HepG2 (cell line): Measurements from ENCODE around the gene DNAJC8. TPM values are rescaled to one million over a fixed set of nuclear protein-coding genes. Genes with fewer than 3 reads are reported as not detected.

Source experiments
- ATAC-seq: fragments of 200-7000 bp; cut with Tn5 transposase; 3 replicates; pipeline ENCODE4 v1.9.1; 2020; ENCODE audit warnings: mild to moderate bottlenecking, moderate library complexity
- BruUV-seq: library from RNA; stranded (reverse); fragments of 400-500 nt; replicated peaks from 2 replicates; lab custom pipeline; 2021; lab: Mats Ljungman, UMichigan
- CTCF ChIA-PET: fragments of 300-600 bp; formaldehyde crosslinking; extraction: SDS; loops from one replicate; lab custom pipeline; 2021; ENCODE audit warnings: low total read pairs, inconsistent platforms, low intra/inter-chr PET ratio; lab: Yijun Ruan, JAX
- POLR2A ChIA-PET: fragments of 350-600 bp; sonication (Branson Sonifier 250); formaldehyde crosslinking; loops from one replicate; lab custom pipeline; 2020; ENCODE audit warnings: antibody characterized with exemption, inconsistent platforms; lab: Yijun Ruan, JAX
- DNase-seq: peaks from one replicate; pipeline ENCODE4 v3.0.0-alpha.2; 2015; ENCODE audit warnings: low spot score
- FAIRE-seq: peaks from 3 replicates; lab custom pipeline; 2011; peaks lifted over from hg19 to GRCh38; lab: Jason Lieb, UNC
- H2AFZ ChIP-seq: one replicate; pipeline ENCODE4 v1.6.1; 2011; ENCODE audit warnings: low read length, inconsistent platforms
- H3K27ac ChIP-seq: fragments of 300-600 bp; 3 replicates; pipeline ENCODE4 v1.8.0; 2011; ENCODE audit warnings: mixed run types, mild to moderate bottlenecking, mixed read lengths, low read length, inconsistent platforms; ENCODE audit not compliant: insufficient read depth; ENCODE audit errors: extremely low read length
- H3K27me3 ChIP-seq, 2 experiments: fragments of 200-600 bp in 1 of 2; 2 replicates in 1 of 2; 3 replicates in 1 of 2; pipeline versions ENCODE4 v1.6.0 to v1.8.0; 2011; ENCODE audit warnings: low read length in 2 of 2, mild to moderate bottlenecking in 2 of 2, moderate library complexity in 2 of 2, inconsistent platforms in 1 of 2; ENCODE audit not compliant: insufficient read depth in 2 of 2, control insufficient read depth in 1 of 2
- H3K36me3 ChIP-seq, 2 experiments: fragments of 200-600 bp in 1 of 2; replicated peaks in 1 of 2; 2 replicates in 1 of 2; 3 replicates in 1 of 2; pipeline versions ENCODE4 v1.5.1 to v1.8.0; 2011; ENCODE audit warnings: low read length in 2 of 2, inconsistent platforms in 1 of 2; ENCODE audit not compliant: insufficient read depth in 2 of 2, control insufficient read depth in 1 of 2
- H3K4me1 ChIP-seq: 2 replicates; pipeline ENCODE4 v1.5.1; 2012; ENCODE audit warnings: low read length, inconsistent platforms; ENCODE audit not compliant: insufficient read depth
- H3K4me2 ChIP-seq: 2 replicates; pipeline ENCODE4 v1.6.0; 2011; ENCODE audit warnings: low read depth, low read length, inconsistent platforms
- H3K4me3 ChIP-seq, 3 experiments: fragments of 200-600 bp in 1 of 3; sonication (generic), shearing (Covaris generic) in 1 of 3; replicated peaks in 1 of 3; 2 replicates each; pipeline ENCODE4 v1.5.1; 2011 to 2016; ENCODE audit warnings: low read length in 3 of 3, inconsistent platforms in 2 of 3, low read depth in 2 of 3, mild to moderate bottlenecking in 2 of 3, control low read depth in 1 of 3, mixed read lengths in 1 of 3; ENCODE audit not compliant: insufficient read depth in 1 of 3
- H3K79me2 ChIP-seq: one replicate; pipeline ENCODE4 v1.6.1; 2011; ENCODE audit warnings: low read length, inconsistent platforms; ENCODE audit not compliant: insufficient read depth
- H3K9ac ChIP-seq: 2 replicates; pipeline ENCODE4 v1.6.0; 2011; ENCODE audit warnings: mild to moderate bottlenecking, low read depth, low read length, inconsistent platforms; ENCODE audit not compliant: insufficient read depth
- H3K9me3 ChIP-seq: 2 replicates; pipeline ENCODE4 v1.5.1; 2012; ENCODE audit warnings: mild to moderate bottlenecking, low read length
- H4K20me1 ChIP-seq: 2 replicates; pipeline ENCODE4 v1.6.0; 2011; ENCODE audit warnings: inconsistent platforms, mild to moderate bottlenecking, low read length, moderate library complexity; ENCODE audit not compliant: insufficient read depth
- FOXM1 ChIP-seq: sonication (generic); formaldehyde crosslinking; IDR thresholded peaks from 2 replicates; pipeline ENCODE4 v1.5.0; 2020; ENCODE audit warnings: missing genetic modification reagents
- GABPA ChIP-seq, 2 experiments: IDR thresholded peaks; 2 replicates each; pipeline ENCODE4 v1.6.1; 2011 to 2016; ENCODE audit warnings: low read depth in 2 of 2, low read length in 1 of 2, missing biosample characterization in 1 of 2, missing genetic modification characterization in 1 of 2
- GABPB1 ChIP-seq: IDR thresholded peaks from 2 replicates; pipeline ENCODE4 v1.6.1; 2016; ENCODE audit warnings: mild to moderate bottlenecking, missing genetic modification reagents, moderate library complexity, missing compliant biosample characterization
- LBX2 ChIP-seq: sonication (generic); formaldehyde crosslinking; IDR thresholded peaks from 2 replicates; pipeline ENCODE4 v1.5.0; 2020; ENCODE audit warnings: missing genetic modification reagents, mild to moderate bottlenecking, borderline replicate concordance
- MYNN ChIP-seq: sonication (generic); formaldehyde crosslinking; IDR thresholded peaks from 2 replicates; pipeline ENCODE4 v1.4.0; 2020; ENCODE audit warnings: mild to moderate bottlenecking, low read depth, missing genetic modification reagents
- SIN3B ChIP-seq: fragments of 150-350 bp; IDR thresholded peaks from 2 replicates; pipeline ENCODE4 v1.6.1; 2014; ENCODE audit warnings: low read length
- SRSF9 ChIP-seq: fragments of 200-400 bp; formaldehyde crosslinking; IDR thresholded peaks from 2 replicates; pipeline ENCODE4 v1.6.1; 2018; ENCODE audit warnings: borderline replicate concordance, mild to moderate bottlenecking, low read depth, low read length; ENCODE audit not compliant: insufficient read depth, poor library complexity, severe bottlenecking
- TBX2 ChIP-seq: sonication (generic); formaldehyde crosslinking; IDR thresholded peaks from 2 replicates; pipeline ENCODE4 v1.5.0; 2020; ENCODE audit warnings: missing genetic modification reagents, mild to moderate bottlenecking, borderline replicate concordance
- ZBTB21 ChIP-seq: sonication (generic); formaldehyde crosslinking; IDR thresholded peaks from 2 replicates; pipeline ENCODE4 v1.4.0; 2020; ENCODE audit warnings: missing genetic modification reagents
- ZBTB39 ChIP-seq: sonication (generic); formaldehyde crosslinking; IDR thresholded peaks from 2 replicates; pipeline ENCODE4 v1.5.0; 2020; ENCODE audit warnings: missing genetic modification reagents
- ZFY ChIP-seq: sonication (generic); formaldehyde crosslinking; IDR thresholded peaks from 2 replicates; pipeline ENCODE4 v1.4.0; 2020; ENCODE audit warnings: missing genetic modification reagents
- ZNF501 ChIP-seq: sonication (generic); formaldehyde crosslinking; IDR thresholded peaks from 2 replicates; pipeline ENCODE4 v1.5.1; 2020; ENCODE audit warnings: mild to moderate bottlenecking, moderate library complexity, missing genetic modification reagents
- ZNF644 ChIP-seq: IDR thresholded peaks from 2 replicates; pipeline ENCODE4 v1.6.1; 2016; ENCODE audit warnings: low read depth
- ZNF720 ChIP-seq: sonication (generic); formaldehyde crosslinking; IDR thresholded peaks from 2 replicates; pipeline ENCODE4 v1.4.0; 2020; ENCODE audit warnings: missing genetic modification reagents
- ZXDC ChIP-seq: sonication (generic); formaldehyde crosslinking; IDR thresholded peaks from 2 replicates; pipeline ENCODE4 v1.5.0; 2020; ENCODE audit warnings: mild to moderate bottlenecking, missing genetic modification reagents
- WGBS: methylation state at CpG from one replicate; pipeline ENCODE4 v1.1.6; 2017; ENCODE audit warnings: low lambda C conversion rate; 5-methylcytosine and 5-hydroxymethylcytosine counted together
- in situ Hi-C: cut with HindIII; loops from 2 replicates; pipeline ENCODE4 v1.10.0; 2017; ENCODE audit warnings: low pct_unique_long_range_greater_than_20kb; ENCODE audit not compliant: extremely low pct_ligation_motif_present
- intact Hi-C: fragments of 100-400 bp; cut with micrococcal nuclease; formaldehyde crosslinking; loops from one replicate; pipeline ENCODE4 v1.10.0; 2022; ENCODE audit not compliant: unreplicated experiment
- polyA plus RNA-seq, 8 experiments: library from polyadenylated mRNA; depleted of rRNA in 3 of 8; stranded (reverse) in 7 of 8; unstranded in 1 of 8; fragments of >200 nt; fragmentation: Illumina TruSeq in 4 of 8; extraction: Trizol in 4 of 8; gene quantifications; 2 replicates each; pipeline versions ENCODE4 v1.2.1 to v1.2.3, GENCODE V29; 2011 to 2016; ENCODE audit warnings: low read depth in 4 of 8, missing spikeins in 1 of 8, mixed read lengths in 1 of 8; ENCODE audit not compliant: insufficient read depth in 1 of 8
- total RNA-seq, 5 experiments: library from RNA; depleted of rRNA; stranded (reverse); fragments of >200 nt; fragmentation: Illumina TruSeq; extraction: Trizol; gene quantifications; 2 replicates each; pipeline ENCODE4 v1.2.3, GENCODE V29; 2016; ENCODE audit warnings: low read depth in 1 of 5

The DNAJC8 gene
- total and polyA plus RNA-seq, 2 of the 13 experiments (the other 11 are each of a cell fraction or from before 2014, with no cell fraction given), result 54.5 to 126 TPM

GRCh38 chr1:28163496-28164161 is 69.2 kb downstream of the DNAJC8 start:
- DNase-seq (no peak), ATAC-seq (no peak), FAIRE-seq (no peak)
- no peaks in the 10 kb centered on the region for H3K9me3 ChIP-seq
- H3K9ac ChIP-seq, result no peak overlapping the region
- in situ Hi-C loops (no loop called here), intact Hi-C loops (loop anchor here (10.0 kb wide), 1 partner anchor 69 kb away; no protein-coding TSS in a partner anchor)
- no peak overlapping the region for H3K4me3 ChIP-seq
- H3K27ac ChIP-seq, result no peak overlapping the region
- H3K79me2 ChIP-seq, result no peaks in the 10 kb centered on the region
- 0 out of 5 replicates have a peak, but pooled peaks cover 0 to 3% of the 10 kb centered on the region in 2 experiments for H3K27me3 ChIP-seq
- WGBS, result 12% methylated on average over 4 of the region's 4 CpGs
- H3K36me3 ChIP-seq, result no peaks in the 10 kb centered on the region
- ChIA-PET POLR2A (no interaction called here), CTCF (no interaction called here)
- TF ChIP-seq ZNF644 (CRISPR knock-in tag) (no peak), GABPB1 (CRISPR knock-in tag) (no peak), MYNN (CRISPR knock-in tag) (no peak), ZNF720 (CRISPR knock-in tag) (no peak), GABPA (IDR thresholded peaks at IDR 0.05; ENCODE audit: low read depth, low read length) (no peak), GABPA (CRISPR knock-in tag; IDR thresholded peaks at IDR 0.05; ENCODE audit: low read depth) (no peak), ZBTB21 (CRISPR knock-in tag) (no peak), SRSF9 (no peak), FOXM1 (CRISPR knock-in tag) (no peak), ZBTB39 (CRISPR knock-in tag) (no peak), ZFY (CRISPR knock-in tag) (no peak), SIN3B (no peak), ZNF501 (CRISPR knock-in tag) (no peak), LBX2 (CRISPR knock-in tag) (no peak), TBX2 (CRISPR knock-in tag) (no peak), ZXDC (CRISPR knock-in tag) (no peak)
- peaks cover 12% of the 10 kb centered on the region for H3K4me1 ChIP-seq
- H3K4me2 ChIP-seq, result no peak overlapping the region
- H4K20me1 ChIP-seq, result no peaks in the 10 kb centered on the region
- no TSS peak for BruUV-seq
- H2AFZ ChIP-seq, result no peak overlapping the region
